SK-N-SH (cell line): ENCODE data around the gene BCAS3. TPM values are rescaled to one million over a fixed set of nuclear protein-coding genes. Genes with fewer than 3 reads are reported as not detected.

Experiments used
- CTCF ChIA-PET: fragments of 300-600, 350-600 bp; formaldehyde crosslinking; extraction: SDS; loops from one replicate; lab custom pipeline; 2021; lab: Yijun Ruan, JAX
- POLR2A ChIA-PET: fragments of 350-600 bp; sonication (Branson Sonifier 250); formaldehyde crosslinking; extraction: SDS; loops from one replicate; lab custom pipeline; 2020; ENCODE audit warnings: antibody characterized with exemption, inconsistent platforms; lab: Yijun Ruan, JAX
- DNase-seq: peaks from one replicate; pipeline ENCODE4 v3.0.0; 2012
- H2AFZ ChIP-seq: fragments of 200-600 bp; sonication (generic); 2 replicates; pipeline ENCODE4 v1.8.1; 2016; ENCODE audit warnings: antibody characterized with exemption, mild to moderate bottlenecking, low read depth
- H3F3A ChIP-seq: fragments of 200-600 bp; sonication (generic); replicated peaks from 2 replicates; pipeline ENCODE3; 2016; ENCODE audit warnings: antibody characterized with exemption, mild to moderate bottlenecking; ENCODE audit not compliant: insufficient read depth
- H3K27ac ChIP-seq, 2 experiments: fragments of 200-500 bp in 1 of 2; fragments of 200-600 bp in 1 of 2; sonication (Bioruptor generic) in 1 of 2; sonication (generic), shearing (Covaris generic) in 1 of 2; 2 replicates each; pipeline versions ENCODE4 v1.5.1 to v1.6.1; 2014 to 2016; ENCODE audit warnings: low read depth in 2 of 2, inconsistent platforms in 1 of 2, low read length in 1 of 2, mild to moderate bottlenecking in 1 of 2, mixed read lengths in 1 of 2
- H3K27me3 ChIP-seq: fragments of 200-600 bp; sonication (generic), shearing (Covaris generic); 2 replicates; pipeline ENCODE4 v1.6.1; 2016; ENCODE audit warnings: mixed run types; ENCODE audit not compliant: insufficient read depth
- H3K36me3 ChIP-seq, 2 experiments: fragments of 200-500 bp in 1 of 2; fragments of 200-600 bp in 1 of 2; sonication (Bioruptor generic) in 1 of 2; sonication (generic) in 1 of 2; replicated peaks in 1 of 2; 2 replicates each; pipeline versions ENCODE3 to v1.5.1; 2014 to 2016; ENCODE audit warnings: low read length in 1 of 2, mild to moderate bottlenecking in 1 of 2; ENCODE audit not compliant: insufficient read depth in 2 of 2, control insufficient read depth in 1 of 2
- H3K4me1 ChIP-seq, 2 experiments: fragments of 200-500 bp in 1 of 2; fragments of 200-600 bp in 1 of 2; sonication (Bioruptor generic) in 1 of 2; sonication (generic), shearing (Covaris generic) in 1 of 2; 2 replicates each; pipeline versions ENCODE4 v1.5.1 to v1.6.1; 2014 to 2016; ENCODE audit warnings: low read depth in 1 of 2, low read length in 1 of 2, mixed run types in 1 of 2; ENCODE audit not compliant: insufficient read depth in 2 of 2, control insufficient read depth in 1 of 2
- H3K4me2 ChIP-seq: fragments of 200-600 bp; sonication (generic), shearing (Covaris generic); 2 replicates; pipeline ENCODE4 v1.6.1; 2017; ENCODE audit warnings: mixed run types
- H3K4me3 ChIP-seq, 2 experiments: fragments of 200-500 bp in 1 of 2; fragments of 200-600 bp in 1 of 2; sonication (Bioruptor generic) in 1 of 2; sonication (generic), shearing (Covaris generic) in 1 of 2; 2 replicates each; pipeline versions ENCODE4 v1.5.1 to v1.8.1; 2014 to 2016; ENCODE audit warnings: low read depth in 2 of 2, inconsistent platforms in 1 of 2, low read length in 1 of 2, mild to moderate bottlenecking in 1 of 2, mixed read lengths in 1 of 2, moderate library complexity in 1 of 2
- H3K79me2 ChIP-seq: fragments of 200-600 bp; sonication (generic); 2 replicates; pipeline ENCODE4 v1.8.1; 2017; ENCODE audit warnings: mild to moderate bottlenecking; ENCODE audit not compliant: insufficient read depth
- H3K9ac ChIP-seq: fragments of 200-600 bp; sonication (generic); 2 replicates; pipeline ENCODE4 v1.6.1; 2017; ENCODE audit warnings: mixed run types
- H3K9me2 ChIP-seq: fragments of 200-600 bp; sonication (generic); 2 replicates; pipeline ENCODE4 v1.6.1; 2017; ENCODE audit warnings: mixed run types
- H3K9me3 ChIP-seq: fragments of 200-600 bp; sonication (generic); 2 replicates; pipeline ENCODE4 v1.6.1; 2017; ENCODE audit warnings: mixed run types, mild to moderate bottlenecking, moderate library complexity
- H4K20me1 ChIP-seq: fragments of 200-600 bp; sonication (generic); 2 replicates; pipeline ENCODE4 v1.6.1; 2017; ENCODE audit warnings: mild to moderate bottlenecking, mixed run types; ENCODE audit not compliant: insufficient read depth
- CHD2 ChIP-seq: fragments of 150-350 bp; IDR thresholded peaks from 2 replicates; pipeline ENCODE4 v1.6.1; 2018; ENCODE audit warnings: low read length; ENCODE audit not compliant: partially characterized antibody
- ELF1 ChIP-seq: IDR thresholded peaks from 2 replicates; pipeline ENCODE4 v1.4.0; 2012
- EP300 ChIP-seq, 2 experiments: IDR thresholded peaks; 2 replicates each; pipeline versions ENCODE4 v1.4.0 to v1.6.1; 2012; ENCODE audit warnings: borderline replicate concordance in 1 of 2, low read depth in 1 of 2, low read length in 1 of 2
- FOSL2 ChIP-seq: IDR thresholded peaks from 2 replicates; pipeline ENCODE4 v1.4.0; 2012; ENCODE audit warnings: low read depth, mild to moderate bottlenecking, moderate library complexity, borderline replicate concordance
- FOXJ3 ChIP-seq: sonication (generic); formaldehyde crosslinking; IDR thresholded peaks from 2 replicates; pipeline ENCODE4 v1.5.1; 2020; ENCODE audit warnings: mild to moderate bottlenecking, missing genetic modification reagents
- FOXM1 ChIP-seq: IDR thresholded peaks from 2 replicates; pipeline ENCODE4 v1.4.0; 2012; ENCODE audit warnings: low read depth, mild to moderate bottlenecking
- JUND ChIP-seq: IDR thresholded peaks from 2 replicates; pipeline ENCODE4 v1.4.0; 2012
- MEF2A ChIP-seq: IDR thresholded peaks from 2 replicates; pipeline ENCODE4 v1.4.0; 2012; ENCODE audit warnings: low read depth, borderline replicate concordance
- NFIC ChIP-seq: IDR thresholded peaks from 2 replicates; pipeline ENCODE4 v1.4.0; 2012; ENCODE audit warnings: borderline replicate concordance
- NRF1 ChIP-seq: IDR thresholded peaks from 2 replicates; pipeline ENCODE4 v1.6.1; 2012; ENCODE audit warnings: low read depth, mild to moderate bottlenecking, low read length
- POLR2AphosphoS5 ChIP-seq: IDR thresholded peaks from 2 replicates; pipeline ENCODE4 v1.6.1; 2012; ENCODE audit warnings: low read depth, low read length
- RAD21 ChIP-seq: IDR thresholded peaks from 2 replicates; pipeline ENCODE4 v1.6.1; 2012; ENCODE audit warnings: mild to moderate bottlenecking, low read length
- RXRA ChIP-seq: IDR thresholded peaks from 2 replicates; pipeline ENCODE4 v1.4.0; 2012; ENCODE audit warnings: low read depth, mild to moderate bottlenecking, borderline replicate concordance
- TCF12 ChIP-seq: IDR thresholded peaks from 2 replicates; pipeline ENCODE4 v1.4.0; 2012
- TEAD4 ChIP-seq: IDR thresholded peaks from 2 replicates; pipeline ENCODE4 v1.4.0; 2012; ENCODE audit warnings: mild to moderate bottlenecking, borderline replicate concordance; ENCODE audit not compliant: insufficient read depth
- WGBS: methylation state at CpG from one replicate; pipeline ENCODE4 v1.1.6; 2017; ENCODE audit warnings: low lambda C conversion rate; 5-methylcytosine and 5-hydroxymethylcytosine counted together
- polyA plus RNA-seq, 3 experiments: library from polyadenylated mRNA; depleted of rRNA; stranded (reverse); fragments of >200 nt; gene quantifications; 2 replicates each; pipeline ENCODE4 v1.2.3, GENCODE V29; 2012
- TF ChIP-seq, protein P1 (sequence below): fragments of 200-600 bp; sonication (generic); IDR thresholded peaks from 2 replicates; pipeline ENCODE4 v1.6.1; 2017; ENCODE audit warnings: antibody characterized with exemption, mild to moderate bottlenecking, moderate library complexity
- TF ChIP-seq, protein P2 (sequence below): IDR thresholded peaks from 2 replicates; pipeline ENCODE4 v1.6.1; 2012; ENCODE audit warnings: mild to moderate bottlenecking, low read depth, low read length, moderate library complexity
- TF ChIP-seq, protein P3 (sequence below): fragments of 150-350 bp; IDR thresholded peaks from 2 replicates; pipeline ENCODE4 v1.6.1; 2016; ENCODE audit warnings: mild to moderate bottlenecking, low read depth, low read length
- TF ChIP-seq, protein P4 (sequence below): IDR thresholded peaks from 2 replicates; pipeline ENCODE4 v1.4.0; 2012; ENCODE audit warnings: low read depth
- TF ChIP-seq, protein P5 (sequence below): IDR thresholded peaks from 2 replicates; pipeline ENCODE4; 2012

BCAS3 gene
- polyA plus RNA-seq, 1 of the 3 experiments (the other 2 are of a cell fraction): 5.9 TPM

DNA sequence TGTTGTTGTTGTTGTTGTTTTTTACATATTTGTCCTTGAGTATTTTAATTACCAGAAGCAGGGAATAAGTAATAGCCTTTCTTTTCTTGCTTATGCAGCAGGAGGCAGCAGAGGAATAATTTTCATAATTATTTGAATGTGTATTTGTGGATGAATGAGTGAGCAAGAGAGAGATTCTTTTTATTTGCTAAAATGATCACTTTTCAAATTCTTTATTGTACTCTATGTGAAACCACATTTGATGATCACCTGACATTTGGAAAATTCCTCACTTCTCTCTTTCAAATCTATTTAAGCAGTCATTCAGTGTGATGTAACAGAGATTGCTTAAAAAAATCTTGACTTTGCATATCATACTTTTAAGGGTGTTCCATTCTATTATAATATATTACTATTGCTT, 223.6 kb downstream of the BCAS3 start:
- Histone ChIP-seq H3K9ac (peak overlapping the region; percentile 14; the same call in 1 of the 2 replicates), H3K4me3 (no peak overlapping the region), H2AFZ (no peak overlapping the region; the same call in 1 of the 2 replicates), H3K9me2 (no peaks in the 10 kb centered on the region), H3F3A (peaks cover 22% of the 10 kb centered on the region), H3K9me3 (peaks cover 9% of the 10 kb centered on the region), H3K79me2 (no peaks in the 10 kb centered on the region), H3K27ac (peak overlapping the region in 1 of 2 experiments; percentile 74; a peak in 3 of 4 replicates), H3K4me1 (peaks cover 5 to 6% of the 10 kb centered on the region in 2 experiments; a peak in 3 of 4 replicates), H3K4me2 (peak overlapping the region; percentile 15), H4K20me1 (no peaks in the 10 kb centered on the region), H3K27me3 (no peaks in the 10 kb centered on the region), H3K36me3 (peaks cover 0 to 3% of the 10 kb centered on the region in 2 experiments)
- TF ChIP-seq RAD21 (peak; percentile 42; the same call in 1 of the 2 replicates), RXRA (no peak)
- TF ChIP-seq, protein P1, sequence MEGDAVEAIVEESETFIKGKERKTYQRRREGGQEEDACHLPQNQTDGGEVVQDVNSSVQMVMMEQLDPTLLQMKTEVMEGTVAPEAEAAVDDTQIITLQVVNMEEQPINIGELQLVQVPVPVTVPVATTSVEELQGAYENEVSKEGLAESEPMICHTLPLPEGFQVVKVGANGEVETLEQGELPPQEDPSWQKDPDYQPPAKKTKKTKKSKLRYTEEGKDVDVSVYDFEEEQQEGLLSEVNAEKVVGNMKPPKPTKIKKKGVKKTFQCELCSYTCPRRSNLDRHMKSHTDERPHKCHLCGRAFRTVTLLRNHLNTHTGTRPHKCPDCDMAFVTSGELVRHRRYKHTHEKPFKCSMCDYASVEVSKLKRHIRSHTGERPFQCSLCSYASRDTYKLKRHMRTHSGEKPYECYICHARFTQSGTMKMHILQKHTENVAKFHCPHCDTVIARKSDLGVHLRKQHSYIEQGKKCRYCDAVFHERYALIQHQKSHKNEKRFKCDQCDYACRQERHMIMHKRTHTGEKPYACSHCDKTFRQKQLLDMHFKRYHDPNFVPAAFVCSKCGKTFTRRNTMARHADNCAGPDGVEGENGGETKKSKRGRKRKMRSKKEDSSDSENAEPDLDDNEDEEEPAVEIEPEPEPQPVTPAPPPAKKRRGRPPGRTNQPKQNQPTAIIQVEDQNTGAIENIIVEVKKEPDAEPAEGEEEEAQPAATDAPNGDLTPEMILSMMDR: peak; percentile 46
- no peak for DNase-seq
- ChIA-PET POLR2A (no interaction called here), CTCF (no interaction called here)

DNA sequence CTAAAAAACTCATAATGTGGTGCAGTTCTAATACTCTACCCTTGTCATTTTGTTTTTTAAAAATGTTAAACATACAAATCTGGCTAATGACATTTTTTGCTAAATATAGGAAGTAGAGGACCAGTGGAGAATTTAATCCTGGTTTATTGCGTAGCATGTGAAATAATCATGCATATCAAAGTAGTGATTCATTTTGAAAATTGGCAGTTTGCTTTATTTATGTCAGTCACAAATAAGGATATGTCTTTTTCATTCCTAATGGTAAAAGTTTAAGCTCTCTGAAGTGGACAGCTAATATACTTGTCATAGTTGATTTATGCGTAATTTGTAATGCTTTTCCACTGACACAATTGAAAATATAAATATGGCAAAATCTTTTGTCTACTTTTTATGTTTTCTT, 224.2 kb downstream of the BCAS3 start:
- Histone ChIP-seq H3K79me2 (no peaks in the 10 kb centered on the region), H3K27me3 (no peaks in the 10 kb centered on the region), H3K27ac (peak overlapping the region in 1 of 2 experiments; percentile 74; a peak in 3 of 4 replicates), H2AFZ (peak overlapping the region; percentile 19), H4K20me1 (no peaks in the 10 kb centered on the region), H3K4me1 (peaks cover 5 to 6% of the 10 kb centered on the region in 2 experiments; a peak in 3 of 4 replicates), H3K9me2 (no peaks in the 10 kb centered on the region), H3K36me3 (peaks cover 0 to 2% of the 10 kb centered on the region in 2 experiments), H3K4me3 (no peak overlapping the region), H3K9ac (peak overlapping the region; percentile 19; the same call in 1 of the 2 replicates), H3K9me3 (peaks cover 7% of the 10 kb centered on the region), H3F3A (peaks cover 22% of the 10 kb centered on the region), H3K4me2 (peak overlapping the region; percentile 15)
- peak; percentile 81 for TF ChIP-seq TEAD4
- TF ChIP-seq FOSL2: peak; percentile 78
- TF ChIP-seq POLR2AphosphoS5: peak; percentile 24; the same call in 1 of the 2 replicates
- peak; percentile 59; the same call in 1 of the 2 replicates for TF ChIP-seq FOXM1
- TF ChIP-seq EP300 (IDR thresholded peaks at IDR 0.05; ENCODE audit: borderline replicate concordance in 1 of 2, low read depth in 1 of 2, low read length in 1 of 2): peak in 1 of 2 experiments; percentile 75; a peak in 2 of 4 replicates
- TF ChIP-seq FOXJ3 (CRISPR knock-in tag): no peak
- TF ChIP-seq, protein P2, sequence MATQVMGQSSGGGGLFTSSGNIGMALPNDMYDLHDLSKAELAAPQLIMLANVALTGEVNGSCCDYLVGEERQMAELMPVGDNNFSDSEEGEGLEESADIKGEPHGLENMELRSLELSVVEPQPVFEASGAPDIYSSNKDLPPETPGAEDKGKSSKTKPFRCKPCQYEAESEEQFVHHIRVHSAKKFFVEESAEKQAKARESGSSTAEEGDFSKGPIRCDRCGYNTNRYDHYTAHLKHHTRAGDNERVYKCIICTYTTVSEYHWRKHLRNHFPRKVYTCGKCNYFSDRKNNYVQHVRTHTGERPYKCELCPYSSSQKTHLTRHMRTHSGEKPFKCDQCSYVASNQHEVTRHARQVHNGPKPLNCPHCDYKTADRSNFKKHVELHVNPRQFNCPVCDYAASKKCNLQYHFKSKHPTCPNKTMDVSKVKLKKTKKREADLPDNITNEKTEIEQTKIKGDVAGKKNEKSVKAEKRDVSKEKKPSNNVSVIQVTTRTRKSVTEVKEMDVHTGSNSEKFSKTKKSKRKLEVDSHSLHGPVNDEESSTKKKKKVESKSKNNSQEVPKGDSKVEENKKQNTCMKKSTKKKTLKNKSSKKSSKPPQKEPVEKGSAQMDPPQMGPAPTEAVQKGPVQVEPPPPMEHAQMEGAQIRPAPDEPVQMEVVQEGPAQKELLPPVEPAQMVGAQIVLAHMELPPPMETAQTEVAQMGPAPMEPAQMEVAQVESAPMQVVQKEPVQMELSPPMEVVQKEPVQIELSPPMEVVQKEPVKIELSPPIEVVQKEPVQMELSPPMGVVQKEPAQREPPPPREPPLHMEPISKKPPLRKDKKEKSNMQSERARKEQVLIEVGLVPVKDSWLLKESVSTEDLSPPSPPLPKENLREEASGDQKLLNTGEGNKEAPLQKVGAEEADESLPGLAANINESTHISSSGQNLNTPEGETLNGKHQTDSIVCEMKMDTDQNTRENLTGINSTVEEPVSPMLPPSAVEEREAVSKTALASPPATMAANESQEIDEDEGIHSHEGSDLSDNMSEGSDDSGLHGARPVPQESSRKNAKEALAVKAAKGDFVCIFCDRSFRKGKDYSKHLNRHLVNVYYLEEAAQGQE: no peak
- TF ChIP-seq ELF1: 0 out of 2 replicates have a peak, but pooled peaks have one; percentile 19
- TF ChIP-seq, protein P3, sequence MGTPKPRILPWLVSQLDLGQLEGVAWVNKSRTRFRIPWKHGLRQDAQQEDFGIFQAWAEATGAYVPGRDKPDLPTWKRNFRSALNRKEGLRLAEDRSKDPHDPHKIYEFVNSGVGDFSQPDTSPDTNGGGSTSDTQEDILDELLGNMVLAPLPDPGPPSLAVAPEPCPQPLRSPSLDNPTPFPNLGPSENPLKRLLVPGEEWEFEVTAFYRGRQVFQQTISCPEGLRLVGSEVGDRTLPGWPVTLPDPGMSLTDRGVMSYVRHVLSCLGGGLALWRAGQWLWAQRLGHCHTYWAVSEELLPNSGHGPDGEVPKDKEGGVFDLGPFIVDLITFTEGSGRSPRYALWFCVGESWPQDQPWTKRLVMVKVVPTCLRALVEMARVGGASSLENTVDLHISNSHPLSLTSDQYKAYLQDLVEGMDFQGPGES: no peak
- TF ChIP-seq RXRA: peak; percentile 55; the same call in 1 of the 2 replicates
- peak; percentile 69 for TF ChIP-seq TCF12
- TF ChIP-seq MEF2A: peak; percentile 83
- TF ChIP-seq NRF1: no peak
- peak; percentile 78; the same call in 1 of the 2 replicates for TF ChIP-seq NFIC
- peak; percentile 91 for TF ChIP-seq JUND
- TF ChIP-seq, protein P4, sequence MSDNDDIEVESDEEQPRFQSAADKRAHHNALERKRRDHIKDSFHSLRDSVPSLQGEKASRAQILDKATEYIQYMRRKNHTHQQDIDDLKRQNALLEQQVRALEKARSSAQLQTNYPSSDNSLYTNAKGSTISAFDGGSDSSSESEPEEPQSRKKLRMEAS: peak; percentile 32; the same call in 1 of the 2 replicates
- TF ChIP-seq CHD2: no peak
- TF ChIP-seq, protein P5, sequence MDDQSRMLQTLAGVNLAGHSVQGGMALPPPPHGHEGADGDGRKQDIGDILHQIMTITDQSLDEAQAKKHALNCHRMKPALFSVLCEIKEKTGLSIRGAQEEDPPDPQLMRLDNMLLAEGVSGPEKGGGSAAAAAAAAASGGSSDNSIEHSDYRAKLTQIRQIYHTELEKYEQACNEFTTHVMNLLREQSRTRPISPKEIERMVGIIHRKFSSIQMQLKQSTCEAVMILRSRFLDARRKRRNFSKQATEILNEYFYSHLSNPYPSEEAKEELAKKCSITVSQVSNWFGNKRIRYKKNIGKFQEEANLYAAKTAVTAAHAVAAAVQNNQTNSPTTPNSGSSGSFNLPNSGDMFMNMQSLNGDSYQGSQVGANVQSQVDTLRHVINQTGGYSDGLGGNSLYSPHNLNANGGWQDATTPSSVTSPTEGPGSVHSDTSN: peak; percentile 95
- 36% methylated on average over 2 of the region's 2 CpGs for WGBS
- DNase-seq: no peak
- ChIA-PET CTCF (interaction anchor here (0.9 kb wide), 1 partner anchor 14 kb away, joined by 3 read pairs; no protein-coding TSS in a partner anchor), POLR2A (no interaction called here)
